ENCODE results near the gene SOAT1. TPM values are rescaled to one million over a fixed set of nuclear protein-coding genes. Genes with fewer than 3 reads are reported as not detected.

Gene SOAT1
- total RNA-seq, 1 donor from 2014 or later = 10.3 TPM

DNA sequence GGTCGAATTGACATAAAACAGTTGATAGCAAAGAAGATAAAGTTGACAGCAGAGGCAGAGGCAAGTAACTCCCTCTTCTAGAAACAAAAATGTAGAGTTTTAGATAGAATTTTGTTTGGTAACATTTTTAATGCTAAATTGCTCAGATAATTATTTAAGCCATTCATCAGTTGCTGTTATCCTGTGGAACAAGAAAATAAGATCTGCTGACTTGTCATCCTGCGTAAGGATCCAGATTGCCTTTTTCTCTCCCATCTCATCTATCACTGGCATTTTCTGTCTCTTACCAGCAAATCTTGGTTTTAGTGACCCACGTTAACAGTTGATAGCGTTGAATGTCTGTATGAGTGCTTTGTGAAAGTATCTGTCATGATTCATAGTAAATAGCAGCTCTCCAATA is 29.8 kb downstream of the SOAT1 start:
- no peaks in the 10 kb centered on the region for H3K9me3 ChIP-seq
- no peak for DNase-seq (ENCODE audit: extremely low spot score in 2 of 2)
- H3K4me1 ChIP-seq = no peaks in the 10 kb centered on the region
- no peaks in the 10 kb centered on the region for H3K27me3 ChIP-seq
- intact Hi-C loops (cut with DNase I) = no loop called here
- H3K36me3 ChIP-seq = no peaks in the 10 kb centered on the region
- H3K27ac ChIP-seq = no peak overlapping the region
- TF ChIP-seq POLR2A (IDR thresholded peaks at IDR 0.05) = no peak
- no peak for TF ChIP-seq POLR2AphosphoS5 (IDR thresholded peaks at IDR 0.05; ENCODE audit: insufficient read depth in 1 of 2, low read depth in 1 of 2)
- TF ChIP-seq, protein P1, sequence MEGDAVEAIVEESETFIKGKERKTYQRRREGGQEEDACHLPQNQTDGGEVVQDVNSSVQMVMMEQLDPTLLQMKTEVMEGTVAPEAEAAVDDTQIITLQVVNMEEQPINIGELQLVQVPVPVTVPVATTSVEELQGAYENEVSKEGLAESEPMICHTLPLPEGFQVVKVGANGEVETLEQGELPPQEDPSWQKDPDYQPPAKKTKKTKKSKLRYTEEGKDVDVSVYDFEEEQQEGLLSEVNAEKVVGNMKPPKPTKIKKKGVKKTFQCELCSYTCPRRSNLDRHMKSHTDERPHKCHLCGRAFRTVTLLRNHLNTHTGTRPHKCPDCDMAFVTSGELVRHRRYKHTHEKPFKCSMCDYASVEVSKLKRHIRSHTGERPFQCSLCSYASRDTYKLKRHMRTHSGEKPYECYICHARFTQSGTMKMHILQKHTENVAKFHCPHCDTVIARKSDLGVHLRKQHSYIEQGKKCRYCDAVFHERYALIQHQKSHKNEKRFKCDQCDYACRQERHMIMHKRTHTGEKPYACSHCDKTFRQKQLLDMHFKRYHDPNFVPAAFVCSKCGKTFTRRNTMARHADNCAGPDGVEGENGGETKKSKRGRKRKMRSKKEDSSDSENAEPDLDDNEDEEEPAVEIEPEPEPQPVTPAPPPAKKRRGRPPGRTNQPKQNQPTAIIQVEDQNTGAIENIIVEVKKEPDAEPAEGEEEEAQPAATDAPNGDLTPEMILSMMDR (IDR thresholded peaks at IDR 0.05) = no peak
- no peak overlapping the region for H3K4me3 ChIP-seq

- Histone ChIP-seq H3K27ac (no peak overlapping the region), H3K9me3 (no peaks in the 10 kb centered on the region), H3K27me3 (no peaks in the 10 kb centered on the region), H3K36me3 (peaks cover 0 to 4% of the 10 kb centered on the region in 2 donors), H3K4me1 (no peaks in the 10 kb centered on the region), H3K4me3 (no peak overlapping the region)
- TF ChIP-seq POLR2AphosphoS5 (IDR thresholded peaks at IDR 0.05; ENCODE audit: insufficient read depth in 1 of 2, low read depth in 1 of 2) = no peak
- TF ChIP-seq, protein P1 (IDR thresholded peaks at IDR 0.05) = no peak
- TF ChIP-seq POLR2A (IDR thresholded peaks at IDR 0.05) = no peak
- DNase-seq (ENCODE audit: extremely low spot score in 2 of 2) = no peak
- intact Hi-C loops (cut with DNase I) = no loop called here
Observed at GRCh38 chr1:179325836-179326235, 32.2 kb downstream of the SOAT1 start.

DNA sequence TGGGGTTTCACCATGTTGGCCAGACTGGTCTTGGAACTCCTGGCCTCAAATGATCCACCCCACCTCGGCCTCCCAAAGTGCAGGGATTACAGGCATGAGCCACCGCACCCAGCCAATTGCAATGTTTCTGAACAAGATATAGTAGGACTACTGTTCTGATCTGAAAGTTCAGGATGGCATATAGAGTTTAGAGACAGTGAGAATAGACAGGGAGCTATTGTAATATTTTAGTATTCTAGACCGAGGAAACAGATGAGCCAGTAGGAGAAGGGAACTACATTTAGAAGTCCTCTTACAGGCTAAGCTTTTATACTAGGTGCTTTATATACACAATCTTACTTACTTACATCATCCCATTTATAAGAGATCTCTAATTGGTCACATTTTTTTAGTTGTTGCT is 33.1 kb downstream of the SOAT1 start:
- H3K4me1 ChIP-seq = no peaks in the 10 kb centered on the region
- intact Hi-C loops (cut with DNase I) = no loop called here
- DNase-seq (ENCODE audit: extremely low spot score in 2 of 2) = no peak
- H3K27me3 ChIP-seq = no peaks in the 10 kb centered on the region
- TF ChIP-seq POLR2AphosphoS5 (IDR thresholded peaks at IDR 0.05; ENCODE audit: insufficient read depth in 1 of 2, low read depth in 1 of 2) = no peak
- TF ChIP-seq, protein P1 (IDR thresholded peaks at IDR 0.05) = no peak
- TF ChIP-seq POLR2A (IDR thresholded peaks at IDR 0.05) = no peak
- H3K4me3 ChIP-seq = no peak overlapping the region
- no peak overlapping the region for H3K27ac ChIP-seq
- H3K36me3 ChIP-seq = peaks cover 0 to 4% of the 10 kb centered on the region in 2 donors
- H3K9me3 ChIP-seq = no peaks in the 10 kb centered on the region

DNA sequence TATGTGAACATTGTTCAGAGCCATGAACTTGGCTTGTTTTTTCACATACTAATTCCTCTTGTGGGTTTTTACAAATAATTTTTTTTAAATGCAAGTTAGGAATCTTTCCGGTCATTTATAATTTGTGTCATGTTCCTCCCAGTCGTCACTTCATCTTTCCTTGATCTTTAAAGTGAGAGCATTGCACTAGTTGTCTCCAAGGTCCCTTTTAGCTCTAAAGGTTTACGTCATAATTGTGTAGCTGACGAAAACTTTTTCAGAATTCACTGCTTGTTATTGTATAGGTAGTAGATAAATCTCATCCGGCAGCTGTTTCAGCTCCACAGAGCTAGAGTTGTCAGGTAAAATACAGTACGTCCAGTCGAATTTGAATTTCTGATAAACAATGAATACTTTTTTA is 33.6 kb downstream of the SOAT1 start:
- Histone ChIP-seq H3K27ac (no peak overlapping the region), H3K36me3 (peaks cover 0 to 4% of the 10 kb centered on the region in 2 donors), H3K4me3 (no peak overlapping the region), H3K4me1 (no peaks in the 10 kb centered on the region), H3K27me3 (no peaks in the 10 kb centered on the region), H3K9me3 (no peaks in the 10 kb centered on the region)
- intact Hi-C loops (cut with DNase I) = no loop called here
- TF ChIP-seq POLR2AphosphoS5 (IDR thresholded peaks at IDR 0.05; ENCODE audit: insufficient read depth in 1 of 2, low read depth in 1 of 2) (no peak), POLR2A (IDR thresholded peaks at IDR 0.05) (no peak)
- TF ChIP-seq, protein P1 (IDR thresholded peaks at IDR 0.05) = no peak
- no peak for DNase-seq (ENCODE audit: extremely low spot score in 2 of 2)

- Histone ChIP-seq H3K36me3 (peaks cover 0 to 4% of the 10 kb centered on the region in 2 donors), H3K4me3 (no peak overlapping the region), H3K27ac (no peak overlapping the region), H3K27me3 (no peaks in the 10 kb centered on the region), H3K9me3 (no peaks in the 10 kb centered on the region), H3K4me1 (no peaks in the 10 kb centered on the region)
- intact Hi-C loops (cut with DNase I) = no loop called here
- no peak for DNase-seq (ENCODE audit: extremely low spot score in 2 of 2)
- TF ChIP-seq, protein P1 (IDR thresholded peaks at IDR 0.05) = no peak
- TF ChIP-seq POLR2A (IDR thresholded peaks at IDR 0.05) (no peak), POLR2AphosphoS5 (IDR thresholded peaks at IDR 0.05; ENCODE audit: insufficient read depth in 1 of 2, low read depth in 1 of 2) (no peak)
Observed at GRCh38 chr1:179327679-179328078, 34.1 kb downstream of the SOAT1 start.

Data from vagina (tissue), 2 donors.